ENCODE data around the gene MCM7.
A peak's percentile ranks its signal among the peaks of the same experiment; 100 is the strongest.

Gene MCM7

DNA sequence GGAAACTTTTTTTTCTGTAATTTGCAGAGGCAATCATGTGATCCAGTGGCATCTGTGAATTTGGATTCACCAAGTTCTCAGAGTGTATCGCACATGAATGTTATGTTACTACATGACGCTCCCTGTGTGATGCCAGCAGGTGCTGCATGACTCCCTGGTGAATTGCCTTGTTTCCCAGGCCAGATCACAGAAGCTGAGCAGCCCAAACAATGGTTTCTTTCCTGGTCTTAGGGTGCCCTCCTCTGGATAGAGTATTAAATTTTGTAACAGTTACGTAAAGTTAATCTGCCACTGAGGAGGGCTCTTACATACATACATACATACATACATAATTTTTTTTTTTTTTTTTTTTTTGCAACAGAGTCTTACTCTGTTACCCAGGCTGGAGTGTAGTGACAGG is 48.0 kb downstream of the MCM7 start:
- no peaks in the 10 kb centered on the region for H3K27me3 ChIP-seq (ENCODE audit: control insufficient read depth in 3 of 3, insufficient read depth in 3 of 3, low read depth in 1 of 3, low read length in 3 of 3)
- DNase-seq (ENCODE audit: low spot score) = no peak
- H3K23ac ChIP-seq (ENCODE audit: low read depth, low read length, poor library complexity) = no peak overlapping the region
- H3K18ac ChIP-seq (ENCODE audit: low read length) = no peak overlapping the region
- WGBS, 2 donors (ENCODE audit: extremely low coverage in 2 of 2, insufficient read length in 2 of 2, insufficient replicate concordance in 1 of 2) = no CpG with 5 or more reads among the region's 3 CpGs
- H4K8ac ChIP-seq (ENCODE audit: low read depth, low read length) = no peak overlapping the region
- H3K4me1 ChIP-seq (ENCODE audit: control insufficient read depth in 2 of 2, insufficient read depth in 1 of 2, low read depth in 1 of 2, low read length in 2 of 2) = peaks cover 1 to 2% of the 10 kb centered on the region in 2 donors
- H3K4me3 ChIP-seq (ENCODE audit: low read length in 2 of 2) = no peak overlapping the region
- H2BK15ac ChIP-seq (ENCODE audit: low read length) = no peak overlapping the region
- no peak overlapping the region for H2AFZ ChIP-seq (ENCODE audit: low read length)
- H2BK5ac ChIP-seq (ENCODE audit: low read length) = no peak overlapping the region
- H2BK120ac ChIP-seq (ENCODE audit: low read depth, low read length) = no peak overlapping the region
- no peak overlapping the region for H3K9ac ChIP-seq (ENCODE audit: low read depth, low read length, poor library complexity)
- H3K79me1 ChIP-seq (ENCODE audit: low read depth, low read length) = peaks cover 10% of the 10 kb centered on the region
- H3K27ac ChIP-seq (replicated peaks; ENCODE audit: low read length) = no peak overlapping the region
- H3K4me2 ChIP-seq (ENCODE audit: insufficient read depth, low read length, poor library complexity, severe bottlenecking) = no peak overlapping the region
- no peak overlapping the region for H2AK5ac ChIP-seq (ENCODE audit: low read depth, low read length)
- peaks cover 14 to 49% of the 10 kb centered on the region in 2 donors for H3K36me3 ChIP-seq (replicated peaks in 1 of 2; ENCODE audit: control insufficient read depth in 2 of 2, insufficient read depth in 2 of 2, low read length in 2 of 2)
- H3K4ac ChIP-seq (ENCODE audit: low read length) = no peak overlapping the region
- H3K14ac ChIP-seq (ENCODE audit: low read length) = no peak overlapping the region
- no peak overlapping the region for H2BK12ac ChIP-seq (ENCODE audit: low read length)
- no peaks in the 10 kb centered on the region for H3K9me3 ChIP-seq (replicated peaks in 1 of 2; ENCODE audit: control insufficient read depth in 2 of 2, insufficient read depth in 1 of 2, low read depth in 1 of 2, low read length in 2 of 2)
- no peak overlapping the region for H4K91ac ChIP-seq (ENCODE audit: low read depth, low read length, poor library complexity)

DNA sequence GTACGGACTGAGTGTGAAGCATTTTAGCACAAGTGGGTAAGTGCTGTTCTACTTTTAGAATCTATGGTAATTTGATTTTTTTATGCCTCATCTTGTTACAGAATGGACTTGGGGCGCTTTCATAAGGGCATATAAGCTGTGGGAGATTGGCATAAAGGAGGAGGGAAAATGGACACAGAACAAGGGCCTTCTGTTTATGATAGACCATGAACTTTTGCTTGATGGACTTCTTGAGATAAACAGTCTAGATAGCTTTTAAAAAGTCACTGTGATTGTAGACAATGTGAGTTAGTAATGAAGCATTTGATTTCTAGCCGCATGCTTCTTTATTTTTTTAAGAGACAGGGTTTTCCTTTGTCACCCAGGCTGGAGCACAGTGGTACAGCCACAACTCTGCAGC is 49.6 kb downstream of the MCM7 start:
- no peak overlapping the region for H2BK120ac ChIP-seq (ENCODE audit: low read depth, low read length)
- no peak overlapping the region for H3K23ac ChIP-seq (ENCODE audit: low read depth, low read length, poor library complexity)
- peaks cover 2 to 33% of the 10 kb centered on the region in 2 donors for H3K36me3 ChIP-seq (replicated peaks in 1 of 2; ENCODE audit: control insufficient read depth in 2 of 2, insufficient read depth in 2 of 2, low read length in 2 of 2)
- no peaks in the 10 kb centered on the region for H3K27me3 ChIP-seq (ENCODE audit: control insufficient read depth in 3 of 3, insufficient read depth in 3 of 3, low read depth in 1 of 3, low read length in 3 of 3)
- no peak overlapping the region for H3K4ac ChIP-seq (ENCODE audit: low read length)
- peaks cover 10% of the 10 kb centered on the region for H3K79me1 ChIP-seq (ENCODE audit: low read depth, low read length)
- no peak overlapping the region for H4K8ac ChIP-seq (ENCODE audit: low read depth, low read length)
- no peak overlapping the region for H3K4me3 ChIP-seq (ENCODE audit: low read length in 2 of 2)
- no peak overlapping the region for H2BK12ac ChIP-seq (ENCODE audit: low read length)
- H3K27ac ChIP-seq (replicated peaks; ENCODE audit: low read length) = no peak overlapping the region
- H3K9me3 ChIP-seq (replicated peaks in 1 of 2; ENCODE audit: control insufficient read depth in 2 of 2, insufficient read depth in 1 of 2, low read depth in 1 of 2, low read length in 2 of 2) = no peaks in the 10 kb centered on the region
- WGBS, 2 donors (ENCODE audit: extremely low coverage in 2 of 2, insufficient read length in 2 of 2, insufficient replicate concordance in 1 of 2) = no CpG with 5 or more reads among the region's 3 CpGs
- no peak overlapping the region for H3K9ac ChIP-seq (ENCODE audit: low read depth, low read length, poor library complexity)
- H2AK5ac ChIP-seq (ENCODE audit: low read depth, low read length) = no peak overlapping the region
- no peak overlapping the region for H2BK5ac ChIP-seq (ENCODE audit: low read length)
- no peak overlapping the region for H3K14ac ChIP-seq (ENCODE audit: low read length)
- DNase-seq (ENCODE audit: low spot score) = no peak
- peaks cover 1 to 2% of the 10 kb centered on the region in 2 donors for H3K4me1 ChIP-seq (ENCODE audit: control insufficient read depth in 2 of 2, insufficient read depth in 1 of 2, low read depth in 1 of 2, low read length in 2 of 2)
- H4K91ac ChIP-seq (ENCODE audit: low read depth, low read length, poor library complexity) = no peak overlapping the region
- no peak overlapping the region for H2AFZ ChIP-seq (ENCODE audit: low read length)
- no peak overlapping the region for H2BK15ac ChIP-seq (ENCODE audit: low read length)
- H3K18ac ChIP-seq (ENCODE audit: low read length) = no peak overlapping the region
- H3K4me2 ChIP-seq (ENCODE audit: insufficient read depth, low read length, poor library complexity, severe bottlenecking) = no peak overlapping the region

DNA sequence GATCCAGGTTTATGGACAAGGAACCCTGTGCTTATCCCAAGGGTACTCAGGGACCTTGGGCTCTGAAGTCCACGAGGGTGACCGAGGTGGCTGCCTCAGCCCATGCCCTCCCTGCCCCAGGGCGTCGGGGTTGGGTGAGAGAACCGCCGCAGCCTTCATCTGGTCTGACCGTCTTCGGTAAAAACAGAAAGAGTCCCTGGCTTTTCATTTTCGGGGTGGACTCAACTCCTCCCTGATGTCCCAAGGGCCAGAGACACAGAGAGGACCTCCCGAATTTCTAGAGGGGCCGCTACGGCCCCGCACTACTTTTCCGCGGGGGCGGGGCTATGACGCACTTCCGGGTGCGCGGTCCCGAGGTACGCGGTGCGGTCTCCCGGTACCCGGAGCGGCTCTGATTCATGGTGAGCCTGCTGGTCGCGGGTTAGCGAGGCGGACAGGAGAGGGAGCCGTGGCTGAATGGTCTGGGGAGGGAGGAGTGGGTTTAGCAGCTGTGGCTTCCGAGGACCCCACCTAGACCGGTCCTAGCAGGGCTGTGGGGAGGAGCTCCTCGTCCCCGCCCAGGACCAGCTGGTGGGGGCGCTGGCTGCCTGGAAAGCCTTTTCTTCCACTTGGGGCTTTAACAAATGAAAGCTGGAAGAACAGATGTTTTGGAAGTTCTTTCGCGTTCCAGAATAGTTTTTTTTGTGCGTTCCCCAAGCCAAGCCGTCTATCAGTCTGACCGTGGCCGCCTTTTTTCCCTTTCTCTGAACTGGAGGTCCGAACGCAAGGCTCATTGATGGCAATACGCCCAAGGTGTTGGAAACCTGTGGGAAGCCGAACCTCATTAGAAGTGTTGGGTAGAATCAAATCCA is 51.5 kb downstream of the MCM7 start, which contains the start of gene ZSCAN21:
Gene ZSCAN21, plus strand, starts transcription at position 334 of the 851 bp plus-strand sequence. CDS start 7,233 bp downstream, outside the sequence.
- peak within 1 kb of the TSS; percentile 75 for H3K4me2 ChIP-seq (ENCODE audit: insufficient read depth, low read length, poor library complexity, severe bottlenecking)
- H3K27ac ChIP-seq (replicated peaks; ENCODE audit: low read length) = peak within 1 kb of the TSS; percentile 89
- no CpG with 5 or more reads among the region's 47 CpGs for WGBS, 2 donors (ENCODE audit: extremely low coverage in 2 of 2, insufficient read length in 2 of 2, insufficient replicate concordance in 1 of 2)
- H3K27me3 ChIP-seq (ENCODE audit: control insufficient read depth in 3 of 3, insufficient read depth in 3 of 3, low read depth in 1 of 3, low read length in 3 of 3) = no peaks in the 10 kb centered on the region
- no peak within 1 kb of the TSS for H4K91ac ChIP-seq (ENCODE audit: low read depth, low read length, poor library complexity)
- peaks cover 10% of the 10 kb centered on the region for H3K79me1 ChIP-seq (ENCODE audit: low read depth, low read length)
- H2BK120ac ChIP-seq (ENCODE audit: low read depth, low read length) = no peak within 1 kb of the TSS
- no peak within 1 kb of the TSS for H2BK12ac ChIP-seq (ENCODE audit: low read length)
- H3K4me3 ChIP-seq (ENCODE audit: low read length in 2 of 2) = peak within 1 kb of the TSS; percentile 94 to 99
- peak within 1 kb of the TSS; percentile 99 for H3K23ac ChIP-seq (ENCODE audit: low read depth, low read length, poor library complexity)
- no peak within 1 kb of the TSS for H2BK5ac ChIP-seq (ENCODE audit: low read length)
- H3K4me1 ChIP-seq (ENCODE audit: control insufficient read depth in 2 of 2, insufficient read depth in 1 of 2, low read depth in 1 of 2, low read length in 2 of 2) = peaks cover 1 to 2% of the 10 kb centered on the region in 2 donors
- no peak within 1 kb of the TSS for H2AK5ac ChIP-seq (ENCODE audit: low read depth, low read length)
- no peak within 1 kb of the TSS for H3K4ac ChIP-seq (ENCODE audit: low read length)
- peak within 1 kb of the TSS; percentile 70 for H4K8ac ChIP-seq (ENCODE audit: low read depth, low read length)
- H3K36me3 ChIP-seq (replicated peaks in 1 of 2; ENCODE audit: control insufficient read depth in 2 of 2, insufficient read depth in 2 of 2, low read length in 2 of 2) = peaks cover 2 to 24% of the 10 kb centered on the region in 2 donors
- H2BK15ac ChIP-seq (ENCODE audit: low read length) = no peak within 1 kb of the TSS
- H3K18ac ChIP-seq (ENCODE audit: low read length) = peak within 1 kb of the TSS; percentile 95
- H3K9me3 ChIP-seq (replicated peaks in 1 of 2; ENCODE audit: control insufficient read depth in 2 of 2, insufficient read depth in 1 of 2, low read depth in 1 of 2, low read length in 2 of 2) = no peaks in the 10 kb centered on the region
- H2AFZ ChIP-seq (ENCODE audit: low read length) = peak within 1 kb of the TSS; percentile 97
- peak within 1 kb of the TSS; percentile 87 for H3K9ac ChIP-seq (ENCODE audit: low read depth, low read length, poor library complexity)
- DNase-seq (ENCODE audit: low spot score) = peak; percentile 79
- H3K14ac ChIP-seq (ENCODE audit: low read length) = peak within 1 kb of the TSS; percentile 48

DNA sequence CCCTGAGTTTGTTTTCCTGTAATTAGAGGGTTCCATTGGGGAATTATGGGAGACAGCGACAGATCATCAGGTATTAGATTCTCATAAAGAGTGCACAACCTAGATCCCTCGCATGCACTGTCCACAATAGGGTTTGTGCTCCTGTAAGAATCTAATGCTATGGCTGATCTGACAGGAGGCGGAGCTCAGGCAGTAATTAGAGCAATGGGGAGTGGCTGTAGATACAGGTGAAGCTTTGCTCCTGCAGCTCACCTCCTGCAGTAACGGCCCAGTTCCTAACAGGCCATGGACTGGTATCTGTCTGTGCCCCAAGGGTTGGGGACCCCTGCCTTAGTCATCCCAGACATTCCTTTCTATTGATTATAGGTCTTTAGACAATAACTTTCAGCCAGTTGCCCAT is 52.5 kb downstream of the MCM7 start:
- WGBS, 2 donors (ENCODE audit: extremely low coverage in 2 of 2, insufficient read length in 2 of 2, insufficient replicate concordance in 1 of 2) = no CpG with 5 or more reads among the region's 4 CpGs

More for the DNA sequence above, 52.5 kb downstream of the MCM7 start:
- no peak for DNase-seq (ENCODE audit: low spot score)
- Histone ChIP-seq H3K27me3 (ENCODE audit: control insufficient read depth in 3 of 3, insufficient read depth in 3 of 3, low read depth in 1 of 3, low read length in 3 of 3) (no peaks in the 10 kb centered on the region), H2BK120ac (ENCODE audit: low read depth, low read length) (no peak overlapping the region), H3K9me3 (replicated peaks in 1 of 2; ENCODE audit: control insufficient read depth in 2 of 2, insufficient read depth in 1 of 2, low read depth in 1 of 2, low read length in 2 of 2) (no peaks in the 10 kb centered on the region), H3K4me3 (ENCODE audit: low read length in 2 of 2) (no peak overlapping the region), H3K4me2 (ENCODE audit: insufficient read depth, low read length, poor library complexity, severe bottlenecking) (no peak overlapping the region), H3K4me1 (ENCODE audit: control insufficient read depth in 2 of 2, insufficient read depth in 1 of 2, low read depth in 1 of 2, low read length in 2 of 2) (peaks cover 1 to 2% of the 10 kb centered on the region in 2 donors), H2BK12ac (ENCODE audit: low read length) (no peak overlapping the region), H3K23ac (ENCODE audit: low read depth, low read length, poor library complexity) (no peak overlapping the region), H2AK5ac (ENCODE audit: low read depth, low read length) (no peak overlapping the region), H2BK5ac (ENCODE audit: low read length) (no peak overlapping the region), H3K9ac (ENCODE audit: low read depth, low read length, poor library complexity) (no peak overlapping the region), H3K36me3 (replicated peaks in 1 of 2; ENCODE audit: control insufficient read depth in 2 of 2, insufficient read depth in 2 of 2, low read length in 2 of 2) (peaks cover 2 to 19% of the 10 kb centered on the region in 2 donors), H4K8ac (ENCODE audit: low read depth, low read length) (peak overlapping the region; percentile 70), H3K4ac (ENCODE audit: low read length) (no peak overlapping the region), H2AFZ (ENCODE audit: low read length) (peak overlapping the region; percentile 97), H4K91ac (ENCODE audit: low read depth, low read length, poor library complexity) (no peak overlapping the region), H3K14ac (ENCODE audit: low read length) (no peak overlapping the region), H3K27ac (replicated peaks; ENCODE audit: low read length) (no peak overlapping the region), H3K18ac (ENCODE audit: low read length) (no peak overlapping the region), H3K79me1 (ENCODE audit: low read depth, low read length) (peaks cover 8% of the 10 kb centered on the region), H2BK15ac (ENCODE audit: low read length) (no peak overlapping the region)

Data from neuronal stem cell (in vitro differentiated cells).